ENCODE measurements around the gene CRHBP. TPM values are rescaled to one million over a fixed set of nuclear protein-coding genes. Genes with fewer than 3 reads are reported as not detected.

Gene CRHBP
- total and polyA plus RNA-seq, 2 experiments from 2014 or later: not detected

DNA sequence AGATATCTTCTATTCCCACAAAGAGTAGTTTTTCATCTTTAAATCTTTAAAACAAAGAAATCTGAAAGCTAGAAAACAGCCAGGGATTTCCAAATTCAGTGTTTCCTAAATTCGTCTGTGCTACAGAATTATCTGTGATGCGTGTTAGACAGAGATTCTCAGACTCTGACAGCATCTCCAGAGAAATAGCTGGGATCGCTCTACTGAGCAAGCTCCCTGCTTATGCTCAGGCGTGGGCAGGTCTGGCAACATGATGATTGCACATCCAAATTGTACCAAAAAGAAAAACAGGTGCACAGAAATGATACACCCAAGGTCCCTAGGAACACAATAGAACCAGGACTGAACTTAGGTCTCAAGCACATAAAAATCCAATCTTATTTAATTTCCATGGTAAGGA, 22.8 kb upstream of the CRHBP start (continued):
- TF ChIP-seq, protein P1, sequence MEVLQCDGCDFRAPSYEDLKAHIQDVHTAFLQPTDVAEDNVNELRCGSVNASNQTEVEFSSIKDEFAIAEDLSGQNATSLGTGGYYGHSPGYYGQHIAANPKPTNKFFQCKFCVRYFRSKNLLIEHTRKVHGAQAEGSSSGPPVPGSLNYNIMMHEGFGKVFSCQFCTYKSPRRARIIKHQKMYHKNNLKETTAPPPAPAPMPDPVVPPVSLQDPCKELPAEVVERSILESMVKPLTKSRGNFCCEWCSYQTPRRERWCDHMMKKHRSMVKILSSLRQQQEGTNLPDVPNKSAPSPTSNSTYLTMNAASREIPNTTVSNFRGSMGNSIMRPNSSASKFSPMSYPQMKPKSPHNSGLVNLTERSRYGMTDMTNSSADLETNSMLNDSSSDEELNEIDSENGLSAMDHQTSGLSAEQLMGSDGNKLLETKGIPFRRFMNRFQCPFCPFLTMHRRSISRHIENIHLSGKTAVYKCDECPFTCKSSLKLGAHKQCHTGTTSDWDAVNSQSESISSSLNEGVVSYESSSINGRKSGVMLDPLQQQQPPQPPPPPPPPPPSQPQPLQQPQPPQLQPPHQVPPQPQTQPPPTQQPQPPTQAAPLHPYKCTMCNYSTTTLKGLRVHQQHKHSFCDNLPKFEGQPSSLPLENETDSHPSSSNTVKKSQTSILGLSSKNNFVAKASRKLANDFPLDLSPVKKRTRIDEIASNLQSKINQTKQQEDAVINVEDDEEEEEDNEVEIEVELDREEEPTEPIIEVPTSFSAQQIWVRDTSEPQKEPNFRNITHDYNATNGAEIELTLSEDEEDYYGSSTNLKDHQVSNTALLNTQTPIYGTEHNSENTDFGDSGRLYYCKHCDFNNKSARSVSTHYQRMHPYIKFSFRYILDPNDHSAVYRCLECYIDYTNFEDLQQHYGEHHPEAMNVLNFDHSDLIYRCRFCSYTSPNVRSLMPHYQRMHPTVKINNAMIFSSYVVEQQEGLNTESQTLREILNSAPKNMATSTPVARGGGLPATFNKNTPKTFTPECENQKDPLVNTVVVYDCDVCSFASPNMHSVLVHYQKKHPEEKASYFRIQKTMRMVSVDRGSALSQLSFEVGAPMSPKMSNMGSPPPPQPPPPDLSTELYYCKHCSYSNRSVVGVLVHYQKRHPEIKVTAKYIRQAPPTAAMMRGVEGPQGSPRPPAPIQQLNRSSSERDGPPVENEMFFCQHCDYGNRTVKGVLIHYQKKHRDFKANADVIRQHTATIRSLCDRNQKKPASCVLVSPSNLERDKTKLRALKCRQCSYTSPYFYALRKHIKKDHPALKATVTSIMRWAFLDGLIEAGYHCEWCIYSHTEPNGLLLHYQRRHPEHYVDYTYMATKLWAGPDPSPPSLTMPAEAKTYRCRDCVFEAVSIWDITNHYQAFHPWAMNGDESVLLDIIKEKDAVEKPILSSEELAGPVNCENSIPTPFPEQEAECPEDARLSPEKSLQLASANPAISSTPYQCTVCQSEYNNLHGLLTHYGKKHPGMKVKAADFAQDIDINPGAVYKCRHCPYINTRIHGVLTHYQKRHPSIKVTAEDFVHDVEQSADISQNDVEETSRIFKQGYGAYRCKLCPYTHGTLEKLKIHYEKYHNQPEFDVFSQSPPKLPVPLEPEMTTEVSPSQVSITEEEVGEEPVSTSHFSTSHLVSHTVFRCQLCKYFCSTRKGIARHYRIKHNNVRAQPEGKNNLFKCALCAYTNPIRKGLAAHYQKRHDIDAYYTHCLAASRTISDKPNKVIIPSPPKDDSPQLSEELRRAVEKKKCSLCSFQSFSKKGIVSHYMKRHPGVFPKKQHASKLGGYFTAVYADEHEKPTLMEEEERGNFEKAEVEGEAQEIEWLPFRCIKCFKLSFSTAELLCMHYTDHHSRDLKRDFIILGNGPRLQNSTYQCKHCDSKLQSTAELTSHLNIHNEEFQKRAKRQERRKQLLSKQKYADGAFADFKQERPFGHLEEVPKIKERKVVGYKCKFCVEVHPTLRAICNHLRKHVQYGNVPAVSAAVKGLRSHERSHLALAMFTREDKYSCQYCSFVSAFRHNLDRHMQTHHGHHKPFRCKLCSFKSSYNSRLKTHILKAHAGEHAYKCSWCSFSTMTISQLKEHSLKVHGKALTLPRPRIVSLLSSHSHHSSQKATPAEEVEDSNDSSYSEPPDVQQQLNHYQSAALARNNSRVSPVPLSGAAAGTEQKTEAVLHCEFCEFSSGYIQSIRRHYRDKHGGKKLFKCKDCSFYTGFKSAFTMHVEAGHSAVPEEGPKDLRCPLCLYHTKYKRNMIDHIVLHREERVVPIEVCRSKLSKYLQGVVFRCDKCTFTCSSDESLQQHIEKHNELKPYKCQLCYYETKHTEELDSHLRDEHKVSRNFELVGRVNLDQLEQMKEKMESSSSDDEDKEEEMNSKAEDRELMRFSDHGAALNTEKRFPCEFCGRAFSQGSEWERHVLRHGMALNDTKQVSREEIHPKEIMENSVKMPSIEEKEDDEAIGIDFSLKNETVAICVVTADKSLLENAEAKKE (CRISPR knock-in tag; IDR thresholded peaks at IDR 0.05): no peak
- TF ChIP-seq POLR2AphosphoS5 (IDR thresholded peaks at IDR 0.05; ENCODE audit: low read depth): no peak
- TF ChIP-seq, protein P2, sequence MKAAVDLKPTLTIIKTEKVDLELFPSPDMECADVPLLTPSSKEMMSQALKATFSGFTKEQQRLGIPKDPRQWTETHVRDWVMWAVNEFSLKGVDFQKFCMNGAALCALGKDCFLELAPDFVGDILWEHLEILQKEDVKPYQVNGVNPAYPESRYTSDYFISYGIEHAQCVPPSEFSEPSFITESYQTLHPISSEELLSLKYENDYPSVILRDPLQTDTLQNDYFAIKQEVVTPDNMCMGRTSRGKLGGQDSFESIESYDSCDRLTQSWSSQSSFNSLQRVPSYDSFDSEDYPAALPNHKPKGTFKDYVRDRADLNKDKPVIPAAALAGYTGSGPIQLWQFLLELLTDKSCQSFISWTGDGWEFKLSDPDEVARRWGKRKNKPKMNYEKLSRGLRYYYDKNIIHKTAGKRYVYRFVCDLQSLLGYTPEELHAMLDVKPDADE (IDR thresholded peaks at IDR 0.05): no peak
- no peak for TF ChIP-seq ZNF114 (CRISPR knock-in tag; IDR thresholded peaks at IDR 0.05)
- TF ChIP-seq EZH2phosphoT487 (IDR thresholded peaks at IDR 0.05; ENCODE audit: unreplicated experiment): no peak

DNA sequence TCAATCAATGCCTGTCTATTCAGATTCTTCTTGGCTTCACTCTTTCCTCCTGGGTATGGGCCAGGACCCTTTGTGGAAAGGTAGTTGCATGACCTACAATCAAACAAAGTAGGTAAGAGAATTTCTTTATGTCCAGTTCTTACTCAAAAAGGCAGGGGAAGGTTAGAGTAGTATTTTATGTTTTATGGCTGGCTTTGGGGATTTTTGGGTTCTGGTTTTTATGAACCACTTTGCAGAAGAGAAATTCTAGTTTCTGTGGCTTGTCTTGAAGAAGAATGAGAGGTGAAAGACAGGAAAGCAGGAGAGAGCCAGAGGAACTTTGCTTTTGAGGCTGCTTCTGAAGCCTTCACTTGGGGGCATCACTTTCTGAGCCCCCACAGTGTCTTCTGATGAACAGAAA, 14.7 kb upstream of the CRHBP start:
- no peaks in the 10 kb centered on the region for H3F3A ChIP-seq (replicated peaks; ENCODE audit: low read depth)
- Mint-ChIP-seq H3K27me3 (ENCODE audit: insufficient read depth, low read depth, poor library complexity) (no peaks in the 10 kb centered on the region), H3K4me1 (no peaks in the 10 kb centered on the region; the same call in 2 of the 3 replicates), H3K9me3 (no peaks in the 10 kb centered on the region), H3K27ac (no peak overlapping the region), H3K36me3 (ENCODE audit: low read depth) (no peaks in the 10 kb centered on the region), H3K4me3 (no peak overlapping the region)
- no peak overlapping the region for H3K4me2 ChIP-seq
- H3K4me1 ChIP-seq (ENCODE audit: insufficient read depth): no peaks in the 10 kb centered on the region
- no peak overlapping the region for H3K27ac ChIP-seq (ENCODE audit: low read depth)
- H3K79me2 ChIP-seq (replicated peaks; ENCODE audit: insufficient read depth): no peaks in the 10 kb centered on the region
- ATAC-seq: no peak
- H4K20me1 ChIP-seq (replicated peaks; ENCODE audit: insufficient read depth): no peaks in the 10 kb centered on the region
- no peak overlapping the region for H3K4me3 ChIP-seq
- no peaks in the 10 kb centered on the region for H3K36me3 ChIP-seq (ENCODE audit: insufficient read depth)
- no peak for DNase-seq (ENCODE audit: low spot score)
- peaks cover 7% of the 10 kb centered on the region; the same call in 1 of the 2 replicates for H3K9me2 ChIP-seq (ENCODE audit: insufficient read depth)
- no peaks in the 10 kb centered on the region for H3K27me3 ChIP-seq (ENCODE audit: insufficient read depth)
- no peak overlapping the region for H2AFZ ChIP-seq
- TF ChIP-seq ZNF331 (CRISPR knock-in tag; IDR thresholded peaks at IDR 0.05; ENCODE audit: low read depth): no peak
- TF ChIP-seq, protein P2 (IDR thresholded peaks at IDR 0.05): no peak
- no peak for TF ChIP-seq ZNF114 (CRISPR knock-in tag; IDR thresholded peaks at IDR 0.05)
- TF ChIP-seq EZH2phosphoT487 (IDR thresholded peaks at IDR 0.05; ENCODE audit: unreplicated experiment): no peak
- TF ChIP-seq, protein P3, sequence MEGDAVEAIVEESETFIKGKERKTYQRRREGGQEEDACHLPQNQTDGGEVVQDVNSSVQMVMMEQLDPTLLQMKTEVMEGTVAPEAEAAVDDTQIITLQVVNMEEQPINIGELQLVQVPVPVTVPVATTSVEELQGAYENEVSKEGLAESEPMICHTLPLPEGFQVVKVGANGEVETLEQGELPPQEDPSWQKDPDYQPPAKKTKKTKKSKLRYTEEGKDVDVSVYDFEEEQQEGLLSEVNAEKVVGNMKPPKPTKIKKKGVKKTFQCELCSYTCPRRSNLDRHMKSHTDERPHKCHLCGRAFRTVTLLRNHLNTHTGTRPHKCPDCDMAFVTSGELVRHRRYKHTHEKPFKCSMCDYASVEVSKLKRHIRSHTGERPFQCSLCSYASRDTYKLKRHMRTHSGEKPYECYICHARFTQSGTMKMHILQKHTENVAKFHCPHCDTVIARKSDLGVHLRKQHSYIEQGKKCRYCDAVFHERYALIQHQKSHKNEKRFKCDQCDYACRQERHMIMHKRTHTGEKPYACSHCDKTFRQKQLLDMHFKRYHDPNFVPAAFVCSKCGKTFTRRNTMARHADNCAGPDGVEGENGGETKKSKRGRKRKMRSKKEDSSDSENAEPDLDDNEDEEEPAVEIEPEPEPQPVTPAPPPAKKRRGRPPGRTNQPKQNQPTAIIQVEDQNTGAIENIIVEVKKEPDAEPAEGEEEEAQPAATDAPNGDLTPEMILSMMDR (conservative IDR thresholded peaks at IDR 0.05; ENCODE audit: low read depth in 2 of 2): no peak
- no peak for TF ChIP-seq EZH2 (IDR thresholded peaks at IDR 0.05; ENCODE audit: low read depth, unreplicated experiment)
- TF ChIP-seq POLR2AphosphoS5 (IDR thresholded peaks at IDR 0.05; ENCODE audit: low read depth): no peak
- TF ChIP-seq CREB1 (CRISPR knock-in tag; IDR thresholded peaks at IDR 0.05; ENCODE audit: low read depth): no peak
- TF ChIP-seq STAT1 (IDR thresholded peaks at IDR 0.05; ENCODE audit: unreplicated experiment): no peak
- TF ChIP-seq NANOG (IDR thresholded peaks at IDR 0.05; ENCODE audit: borderline replicate concordance): no peak
